BLaER1 treated with 17β-estradiol and CSF1 and Interleukin-3, amounts not matched to agents 10 nM and 100 nM (cell line): ENCODE results near the gene CLEC4A.
"Not testable (repeated sequence)": the region's sequence is repeated elsewhere in the genome, so short reads cannot be mapped to it uniquely, and the experiment has no call there.

ENCODE experiments used
- H3K27ac ChIP-seq, 11 experiments: shearing (Covaris generic); formaldehyde crosslinking; 2 replicates each; pipeline ENCODE4 v1.8.1; 2022
- H3K27me3 ChIP-seq, 11 experiments: shearing (Covaris generic); formaldehyde crosslinking; 2 replicates each; pipeline ENCODE4 v1.8.1; 2022
- H3K36me3 ChIP-seq, 11 experiments: shearing (Covaris generic); formaldehyde crosslinking; 2 replicates each; pipeline ENCODE4 v1.8.1; 2022
- H3K4me1 ChIP-seq, 10 experiments: shearing (Covaris generic); formaldehyde crosslinking; 2 replicates each; pipeline ENCODE4 v1.8.1; 2022
- H3K4me2 ChIP-seq, 11 experiments: shearing (Covaris generic); formaldehyde crosslinking; 2 replicates each; pipeline ENCODE4 v1.8.1; 2022
- H3K4me3 ChIP-seq, 10 experiments: shearing (Covaris generic); formaldehyde crosslinking; 2 replicates each; pipeline ENCODE4 v1.8.1; 2022
- H3K9ac ChIP-seq, 11 experiments: shearing (Covaris generic); formaldehyde crosslinking; 2 replicates each; pipeline ENCODE4 v1.8.1; 2022
- H3K9me3 ChIP-seq, 11 experiments: shearing (Covaris generic); formaldehyde crosslinking; replicated peaks in 1 of 11; 2 replicates each; pipeline ENCODE4 v1.8.1; 2022
- H4K20me1 ChIP-seq, 11 experiments: shearing (Covaris generic); formaldehyde crosslinking; 2 replicates each; pipeline ENCODE4 v1.8.1; 2022
- Cebpa-rat ChIP-seq, 11 experiments: shearing (Covaris generic); IDR thresholded peaks; 2 replicates each; pipeline ENCODE4 v1.8.1; 2022

Gene CLEC4A

DNA sequence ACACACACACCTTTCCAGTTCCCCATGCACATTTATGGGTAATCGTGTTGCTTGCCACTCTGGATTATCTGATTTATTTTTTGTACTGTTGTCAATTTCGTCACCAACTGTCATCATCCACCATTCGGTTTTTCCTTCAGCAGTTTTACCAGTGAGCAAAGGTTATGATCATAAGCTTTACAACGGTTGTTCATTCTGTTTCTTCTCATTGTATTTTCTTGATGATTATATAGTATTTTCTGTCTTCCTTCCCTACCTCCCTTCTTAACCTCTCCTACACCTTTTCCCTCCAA lies 40.7 kb upstream of the CLEC4A start:
- peaks cover 7 to 45% (median 26%) of the 10 kb centered on the region in 11 experiments; a peak in 15 of 22 replicates for H4K20me1 ChIP-seq
- H3K27ac ChIP-seq = peak overlapping the region; percentile 77 to 90 (median 84); a peak in 21 of 22 replicates
- no peaks in the 10 kb centered on the region for H3K27me3 ChIP-seq
- peak overlapping the region; percentile 84 to 96 (median 88) for H3K4me2 ChIP-seq
- H3K4me1 ChIP-seq = peaks cover 39 to 84% (median 57%) of the 10 kb centered on the region in 10 experiments
- TF ChIP-seq Cebpa-rat (IDR thresholded peaks at IDR 0.05) = no peak
- H3K4me3 ChIP-seq = peak overlapping the region; percentile 78 to 98 (median 88)
- H3K9ac ChIP-seq = peak overlapping the region; percentile 76 to 91 (median 86)
- peaks cover 5 to 26% (median 11%) of the 10 kb centered on the region in 11 experiments; a peak in 14 of 22 replicates for H3K36me3 ChIP-seq
- no peaks in the 10 kb centered on the region for H3K9me3 ChIP-seq

DNA sequence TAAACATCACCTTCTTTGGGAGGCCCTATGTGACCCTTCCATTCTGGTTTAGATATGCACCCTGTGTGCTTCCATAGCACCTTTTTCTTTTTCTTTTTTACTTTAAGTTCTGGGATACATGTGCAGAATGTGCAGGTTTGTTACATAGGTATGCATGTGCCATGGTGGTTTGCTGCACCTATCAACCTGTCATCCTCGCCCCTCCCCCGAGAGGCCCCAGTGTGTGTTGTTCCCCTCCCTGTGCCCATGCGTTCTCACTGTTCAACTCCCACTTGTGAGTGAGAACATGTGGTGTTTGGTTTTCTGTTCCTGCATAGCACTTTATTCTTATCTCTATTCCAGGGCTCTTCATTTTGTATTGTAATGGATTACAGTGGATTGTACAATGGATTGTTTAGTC lies 39.1 kb upstream of the CLEC4A start:
- peaks cover 7 to 61% (median 36%) of the 10 kb centered on the region in 11 experiments; a peak in 17 of 22 replicates for H4K20me1 ChIP-seq
- H3K4me2 ChIP-seq = peak overlapping the region in 9 of 11 experiments; percentile 85 to 96 (median 88); a peak in 18 of 22 replicates
- 0 out of 22 replicates have a peak overlapping the region, but pooled peaks of 1 of the 11 experiments have one; percentile 89 for H3K9ac ChIP-seq

GRCh38 chr12:8087666-8088065 lies 35.8 kb upstream of the CLEC4A start:
- no peak overlapping the region for H3K4me3 ChIP-seq

More for the DNA sequence above, 39.1 kb upstream of the CLEC4A start:
- H3K4me3 ChIP-seq, H3K27me3 ChIP-seq, H3K27ac ChIP-seq, H3K9me3 ChIP-seq: not testable (repeated sequence)
- peaks cover 5 to 30% (median 14%) of the 10 kb centered on the region in 11 experiments; a peak in 16 of 22 replicates for H3K36me3 ChIP-seq
- peaks cover 53 to 84% (median 63%) of the 10 kb centered on the region in 10 experiments for H3K4me1 ChIP-seq

GRCh38 chr12:8088574-8088973 lies 34.8 kb upstream of the CLEC4A start:
- peak overlapping the region in 1 of 11 experiments; percentile 19; a peak in 3 of 22 replicates for H3K9ac ChIP-seq
- no peak overlapping the region for H3K4me3 ChIP-seq
- H4K20me1 ChIP-seq = peaks cover 7 to 82% (median 51%) of the 10 kb centered on the region in 11 experiments; a peak in 18 of 22 replicates
- H3K4me1 ChIP-seq = peaks cover 31 to 69% (median 41%) of the 10 kb centered on the region in 10 experiments
- no peak overlapping the region for H3K27ac ChIP-seq
- H3K9me3 ChIP-seq = no peaks in the 10 kb centered on the region
- no peak for TF ChIP-seq Cebpa-rat (IDR thresholded peaks at IDR 0.05)
- H3K4me2 ChIP-seq = peak overlapping the region; percentile 40 to 71 (median 60); a peak in 21 of 22 replicates
- no peaks in the 10 kb centered on the region for H3K27me3 ChIP-seq
- H3K36me3 ChIP-seq = peaks cover 43 to 71% (median 56%) of the 10 kb centered on the region in 11 experiments

More at GRCh38 chr12:8087666-8088065, 35.8 kb upstream of the CLEC4A start:
- H3K4me1 ChIP-seq = peaks cover 41 to 78% (median 50%) of the 10 kb centered on the region in 10 experiments
- 0 out of 22 replicates have a peak overlapping the region, but pooled peaks of 1 of the 11 experiments have one; percentile 8 for H3K27ac ChIP-seq
- H4K20me1 ChIP-seq = peaks cover 7 to 86% (median 51%) of the 10 kb centered on the region in 11 experiments; a peak in 18 of 22 replicates
- H3K36me3 ChIP-seq = peaks cover 34 to 64% (median 47%) of the 10 kb centered on the region in 11 experiments
- peak overlapping the region; percentile 26 to 71 (median 58); a peak in 21 of 22 replicates for H3K4me2 ChIP-seq
- no peaks in the 10 kb centered on the region for H3K27me3 ChIP-seq
- no peak for TF ChIP-seq Cebpa-rat (IDR thresholded peaks at IDR 0.05)
- no peaks in the 10 kb centered on the region for H3K9me3 ChIP-seq
- H3K9ac ChIP-seq = no peak overlapping the region

- Histone ChIP-seq H4K20me1 (peaks cover 7 to 75% (median 48%) of the 10 kb centered on the region in 11 experiments; a peak in 18 of 22 replicates), H3K4me2 (peak overlapping the region; percentile 40 to 71 (median 60))
Measured at GRCh38 chr12:8089277-8089676, 34.1 kb upstream of the CLEC4A start.

DNA sequence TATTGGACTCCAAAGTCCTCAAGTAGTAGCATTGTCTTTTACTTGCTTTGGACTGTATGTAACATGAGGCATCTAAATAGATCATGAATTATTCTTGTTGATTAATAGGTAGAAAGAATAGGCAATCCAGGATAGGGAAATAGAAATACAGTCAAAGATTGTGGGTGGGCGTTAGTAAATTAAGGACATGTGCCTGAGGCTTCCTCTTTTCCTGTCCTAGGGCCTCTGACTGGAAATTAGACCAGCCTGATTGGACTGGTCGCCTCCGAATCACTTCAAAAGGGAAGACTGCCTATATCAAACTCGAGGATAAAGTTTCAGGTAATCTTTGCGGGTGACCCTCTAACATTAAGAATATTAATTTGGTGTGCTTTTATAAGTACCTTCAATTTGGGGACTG lies 33.7 kb upstream of the CLEC4A start:
- no peak for TF ChIP-seq Cebpa-rat (IDR thresholded peaks at IDR 0.05)
- Histone ChIP-seq H3K4me1 (peaks cover 22 to 58% (median 31%) of the 10 kb centered on the region in 10 experiments), H3K27ac (peak overlapping the region in 1 of 11 experiments; percentile 6; a peak in 1 of 22 replicates), H3K27me3 (no peaks in the 10 kb centered on the region), H3K9ac (no peak overlapping the region), H3K4me2 (peak overlapping the region; percentile 40 to 71 (median 60); a peak in 21 of 22 replicates), H3K36me3 (peaks cover 55 to 76% (median 64%) of the 10 kb centered on the region in 11 experiments), H3K4me3 (no peak overlapping the region), H3K9me3 (no peaks in the 10 kb centered on the region), H4K20me1 (peaks cover 7 to 71% (median 43%) of the 10 kb centered on the region in 11 experiments; a peak in 18 of 22 replicates)

More at GRCh38 chr12:8089277-8089676, 34.1 kb upstream of the CLEC4A start:
- H3K9ac ChIP-seq, H3K4me3 ChIP-seq, H3K27me3 ChIP-seq, H3K9me3 ChIP-seq: not testable (repeated sequence)
- Histone ChIP-seq H3K36me3 (peaks cover 50 to 71% (median 59%) of the 10 kb centered on the region in 11 experiments), H3K4me1 (peaks cover 24 to 62% (median 34%) of the 10 kb centered on the region in 10 experiments), H3K27ac (peak overlapping the region in 2 of 11 experiments; percentile 6 to 19; a peak in 1 of 22 replicates)

- Histone ChIP-seq H3K36me3 (peaks cover 81 to 97% (median 88%) of the 10 kb centered on the region in 11 experiments), H3K4me2 (no peak overlapping the region), H3K9me3 (no peaks in the 10 kb centered on the region), H3K4me1 (peaks cover 18 to 38% (median 22%) of the 10 kb centered on the region in 10 experiments), H3K27ac (no peak overlapping the region), H4K20me1 (peaks cover 0 to 35% (median 20%) of the 10 kb centered on the region in 11 experiments; a peak in 16 of 22 replicates), H3K27me3 (no peaks in the 10 kb centered on the region), H3K9ac (no peak overlapping the region), H3K4me3 (no peak overlapping the region)
- TF ChIP-seq Cebpa-rat (IDR thresholded peaks at IDR 0.05) = no peak
Measured at GRCh38 chr12:8093291-8093690, 30.1 kb upstream of the CLEC4A start.

- Histone ChIP-seq H3K4me1 (peaks cover 0 to 14% (median 3%) of the 10 kb centered on the region in 10 experiments; a peak in 6 of 20 replicates), H3K27me3 (no peaks in the 10 kb centered on the region), H3K9me3 (no peaks in the 10 kb centered on the region), H3K4me2 (peak overlapping the region in 3 of 11 experiments; percentile 0 to 35 (median 3); a peak in 1 of 22 replicates), H3K27ac (no peak overlapping the region), H3K9ac (no peak overlapping the region; a peak in 1 of 22 replicates), H3K36me3 (peaks cover 70 to 99% (median 82%) of the 10 kb centered on the region in 11 experiments), H3K4me3 (no peak overlapping the region), H4K20me1 (peaks cover 0 to 19% (median 0%) of the 10 kb centered on the region in 11 experiments; a peak in 8 of 22 replicates)
- TF ChIP-seq Cebpa-rat (IDR thresholded peaks at IDR 0.05) = no peak
Measured at GRCh38 chr12:8096281-8096915, 27.0 kb upstream of the CLEC4A start.

- H4K20me1 ChIP-seq = peaks cover 0 to 10% (median 0%) of the 10 kb centered on the region in 11 experiments; a peak in 1 of 22 replicates
- peaks cover 0 to 14% (median 3%) of the 10 kb centered on the region in 10 experiments; a peak in 6 of 20 replicates for H3K4me1 ChIP-seq
- H3K36me3 ChIP-seq = peaks cover 44 to 78% (median 54%) of the 10 kb centered on the region in 11 experiments
- H3K4me2 ChIP-seq = no peak overlapping the region
- peaks cover 0 to 6% (median 0%) of the 10 kb centered on the region in 11 experiments; a peak in 1 of 22 replicates for H3K9me3 ChIP-seq
- H3K27me3 ChIP-seq = no peaks in the 10 kb centered on the region
- H3K27ac ChIP-seq = no peak overlapping the region
- no peak overlapping the region for H3K9ac ChIP-seq
- TF ChIP-seq Cebpa-rat (IDR thresholded peaks at IDR 0.05) = no peak
- no peak overlapping the region for H3K4me3 ChIP-seq
Measured at GRCh38 chr12:8099235-8099634, 24.2 kb upstream of the CLEC4A start.
